Measurements from ENCODE around the gene CYBB.
"Not testable (repeated sequence)": the region's sequence is repeated elsewhere in the genome, so short reads cannot be mapped to it uniquely, and the experiment has no call there.

CYBB gene

GRCh38 chrX:37779857-37780256, at the start of gene CYBB:
Gene CYBB, plus strand, starts transcription at chrX:37780059. Its CDS starts 19 bp downstream, at chrX:37780078.
- DNase-seq = no peak

GRCh38 chrX:37745354-37745753, 34.5 kb upstream of the CYBB start:
- DNase-seq = peak; percentile 8

- DNase-seq = no peak
These were observed 34.0 kb upstream of the CYBB start for GRCh38 chrX:37745835-37746217.

GRCh38 chrX:37746218-37746941, 33.5 kb upstream of the CYBB start:
- DNase-seq = peak; percentile 79

GRCh38 chrX:37746951-37747350, 32.9 kb upstream of the CYBB start:
- DNase-seq = no peak

GRCh38 chrX:37752281-37752680, 27.6 kb upstream of the CYBB start:
- no peak for DNase-seq

DNA sequence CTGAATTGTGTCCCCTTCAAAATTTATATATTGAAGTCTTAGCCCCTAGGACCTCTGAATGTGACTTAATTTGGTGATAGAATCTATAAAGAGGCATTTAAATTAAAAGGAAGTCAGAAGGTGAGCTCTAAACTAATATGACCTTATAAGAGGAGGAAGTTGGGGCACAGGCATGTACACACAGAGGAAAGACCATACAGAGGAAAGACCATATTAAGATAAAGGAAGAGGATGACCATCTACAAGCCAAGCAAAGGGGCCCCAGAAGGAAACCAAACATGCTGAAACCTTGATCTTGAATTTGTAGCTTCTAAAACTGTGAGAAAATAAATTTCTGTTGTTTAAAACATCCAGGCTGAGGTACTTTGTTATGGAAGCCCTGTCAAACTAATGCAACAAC, 26.9 kb upstream of the CYBB start:
- DNase-seq = peak; percentile 94

- peak; percentile 94 for DNase-seq
These were observed 26.5 kb upstream of the CYBB start for GRCh38 chrX:37753384-37753783.

GRCh38 chrX:37754516-37754915, 25.3 kb upstream of the CYBB start:
- no peak for DNase-seq

- peak; percentile 85 for DNase-seq
These were observed 24.8 kb upstream of the CYBB start for GRCh38 chrX:37755025-37755424.

- DNase-seq = no peak
These were observed 22.8 kb upstream of the CYBB start for GRCh38 chrX:37757082-37757481.

DNA sequence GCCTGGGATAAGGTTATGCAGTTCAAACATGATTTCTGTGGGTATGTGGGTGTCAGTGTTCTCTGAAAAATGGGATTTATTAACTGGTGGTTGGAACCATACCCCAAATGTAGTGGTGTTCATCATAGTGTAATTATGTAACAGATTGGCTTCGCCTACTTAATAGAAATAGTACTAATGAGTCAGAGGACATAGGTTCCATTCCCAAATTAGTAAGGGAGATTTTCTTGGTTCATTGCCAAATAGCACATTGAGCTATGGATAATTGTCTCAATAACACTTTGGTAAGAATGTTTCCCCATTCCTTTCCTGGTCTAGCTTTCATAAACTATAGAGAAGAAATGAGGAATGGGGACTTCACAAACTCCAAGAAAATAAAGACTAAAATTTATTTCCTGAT, 20.5 kb upstream of the CYBB start:
- no peak for DNase-seq

- DNase-seq = no peak
These were observed 19.9 kb upstream of the CYBB start for GRCh38 chrX:37759878-37760418.

DNA sequence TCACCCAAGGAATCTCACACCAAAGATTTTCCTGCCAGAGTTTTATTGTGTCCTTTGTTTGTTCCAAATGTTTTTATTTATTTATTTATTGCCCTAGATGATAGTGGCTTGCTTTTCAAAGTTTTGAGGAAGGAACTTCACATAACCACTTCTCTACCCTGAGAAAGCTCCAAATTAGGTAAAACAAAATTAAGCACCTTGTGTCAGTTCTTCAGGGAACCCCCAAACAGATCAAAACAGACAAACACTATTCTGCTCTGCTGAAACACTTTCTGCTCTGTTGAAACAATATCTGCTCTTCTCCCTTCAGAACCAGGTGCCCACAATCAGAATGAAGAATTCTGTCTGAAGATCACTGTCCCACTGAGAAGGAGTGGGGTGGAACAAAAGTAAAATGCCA, 16.5 kb upstream of the CYBB start:
- no peak for DNase-seq

- DNase-seq = peak; percentile 57
These were observed 14.4 kb upstream of the CYBB start for GRCh38 chrX:37765507-37765906.

DNA sequence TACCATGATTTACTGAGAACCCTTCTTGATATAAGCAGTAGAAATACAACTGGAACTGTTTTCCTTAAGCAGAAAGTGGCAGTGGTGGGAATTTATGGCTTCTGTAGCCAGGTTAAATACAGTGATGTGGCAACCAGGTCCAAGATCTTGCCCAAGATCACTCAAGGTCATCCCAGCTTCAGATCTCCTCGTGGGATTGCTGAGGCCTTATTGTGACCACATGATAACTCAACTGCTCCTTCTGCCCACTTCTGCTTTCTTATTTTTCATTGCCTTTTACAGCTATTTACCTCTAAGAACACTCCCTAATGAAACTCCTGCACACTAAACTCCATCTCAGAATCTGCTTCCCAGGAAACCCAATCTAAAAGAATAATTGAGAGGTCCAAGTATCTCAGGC, 12.4 kb upstream of the CYBB start:
- no peak for DNase-seq

DNA sequence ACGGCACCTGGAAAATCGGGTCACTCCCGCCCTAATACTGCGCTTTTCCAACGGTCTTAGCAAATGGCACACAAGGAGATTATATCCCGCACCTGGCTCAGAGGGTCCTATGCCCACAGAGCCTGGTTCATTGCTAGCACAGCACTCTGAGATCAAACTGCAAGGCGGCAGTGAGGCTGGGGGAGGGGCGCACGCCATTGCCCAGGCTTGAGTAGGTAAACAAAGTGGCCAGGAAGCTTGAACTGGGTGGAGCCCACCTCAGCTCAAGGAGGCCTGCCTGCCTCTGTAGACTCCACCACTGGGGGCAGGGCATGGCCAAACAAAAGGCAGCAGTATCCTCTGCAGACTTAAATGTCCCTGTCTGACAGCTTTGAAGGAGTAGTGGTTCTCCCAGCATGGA, 11.0 kb upstream of the CYBB start:
- not testable (repeated sequence) for DNase-seq

GRCh38 chrX:37776283-37776986, 3.4 kb upstream of the CYBB start:
- DNase-seq = peak; percentile 22

- DNase-seq = no peak
These were observed 2.9 kb upstream of the CYBB start for GRCh38 chrX:37776987-37777325.

DNA sequence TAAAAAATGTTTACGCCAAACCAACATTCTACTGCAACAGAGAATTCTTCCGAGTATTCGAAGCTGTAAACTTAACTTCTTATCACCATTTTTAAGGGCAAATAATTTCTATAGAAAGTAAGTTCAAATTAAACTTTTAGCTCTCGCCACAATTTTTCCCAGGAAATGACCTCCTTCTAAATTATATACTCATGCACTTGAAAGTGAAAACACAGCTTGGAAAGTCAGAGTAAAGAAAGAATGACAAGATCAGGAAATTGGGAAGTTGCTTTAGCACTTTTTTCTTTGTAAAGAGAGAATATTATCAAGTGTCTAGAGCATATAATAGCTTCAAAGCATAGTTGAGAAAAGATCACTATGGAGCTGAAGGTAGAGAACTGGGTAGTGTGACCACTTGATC, 1.2 kb downstream of the CYBB start:
- DNase-seq = no peak

DNA sequence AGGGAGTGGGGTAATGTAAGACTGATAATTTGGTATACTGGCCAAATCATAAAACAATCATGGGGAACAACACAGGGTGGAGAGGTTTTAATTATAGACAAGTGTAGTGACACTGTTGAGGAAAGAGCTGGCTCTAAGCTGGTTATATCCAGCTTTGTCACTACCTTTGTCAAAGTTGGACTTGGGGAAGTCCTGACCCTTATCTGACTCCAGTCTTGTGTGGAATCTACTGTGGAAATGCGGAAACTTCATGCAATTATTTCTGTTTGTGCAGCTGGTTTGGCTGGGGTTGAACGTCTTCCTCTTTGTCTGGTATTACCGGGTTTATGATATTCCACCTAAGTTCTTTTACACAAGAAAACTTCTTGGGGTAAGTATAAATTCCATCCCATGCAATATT, 2.0 kb downstream of the CYBB start:
- peak; percentile 27 for DNase-seq

DNA sequence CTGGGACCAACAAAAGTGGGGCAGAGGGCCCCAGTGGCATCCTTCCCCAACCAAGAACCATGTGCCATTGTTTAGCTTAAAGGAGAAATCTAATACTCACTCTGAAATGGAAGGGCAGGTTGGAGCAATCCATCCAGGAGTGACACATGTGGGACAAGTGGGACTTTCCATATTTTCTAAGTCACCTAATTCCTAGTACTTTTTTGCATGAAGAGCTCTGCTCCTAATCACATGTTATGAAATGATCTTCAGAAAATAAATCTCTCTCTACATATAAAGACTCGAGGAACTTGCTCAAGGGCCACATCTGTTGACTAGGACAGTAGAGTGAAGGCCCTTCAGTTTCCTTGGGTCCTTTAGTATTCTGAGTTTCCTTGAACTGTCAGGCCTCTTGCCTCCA, 2.5 kb downstream of the CYBB start:
- DNase-seq = no peak

DNA sequence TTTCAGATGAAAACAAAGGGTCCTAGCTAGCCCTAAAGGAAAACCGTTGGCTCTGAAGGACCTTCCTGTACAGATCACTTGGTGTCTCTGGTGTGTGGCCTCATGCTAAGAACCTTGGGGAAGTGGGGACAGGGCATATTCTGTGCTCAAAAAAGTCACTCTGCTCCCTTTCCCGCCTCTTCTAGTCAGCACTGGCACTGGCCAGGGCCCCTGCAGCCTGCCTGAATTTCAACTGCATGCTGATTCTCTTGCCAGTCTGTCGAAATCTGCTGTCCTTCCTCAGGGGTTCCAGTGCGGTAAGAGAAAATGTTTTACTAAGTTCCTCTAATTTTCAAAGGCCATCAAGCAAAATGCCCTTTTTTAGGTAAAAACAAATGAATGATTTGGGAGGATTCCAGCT, 3.4 kb downstream of the CYBB start:
- DNase-seq = peak; percentile 51

DNA sequence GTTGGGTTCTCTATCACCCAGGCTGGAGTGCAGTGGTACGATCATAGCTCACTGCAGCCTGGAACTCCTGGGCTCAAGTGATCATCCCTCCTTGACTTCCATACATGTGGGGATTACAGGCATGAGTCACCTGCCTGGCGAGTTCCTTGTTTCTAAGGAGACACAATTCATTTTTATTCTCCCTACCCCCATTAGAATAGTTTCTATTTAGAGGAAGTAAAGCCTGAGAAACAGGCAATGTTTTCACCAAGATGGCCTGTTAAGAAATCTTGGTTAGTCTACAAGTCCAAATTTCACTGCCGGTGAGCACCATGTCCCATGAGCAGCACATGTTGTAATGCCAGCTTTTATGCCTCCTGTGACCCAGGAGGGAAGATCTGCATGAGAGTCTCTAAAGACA, 5.7 kb downstream of the CYBB start:
- DNase-seq = peak; percentile 53

All from GF-D8 (cell line).